H7 (cell line): ENCODE measurements around the gene ZNF214. TPM values are rescaled to one million over a fixed set of nuclear protein-coding genes. Genes with fewer than 3 reads are reported as not detected.

ENCODE experiments used
- total RNA-seq: library from RNA; depleted of rRNA; stranded (reverse); fragments of >200 nt; shearing (Covaris generic); gene quantifications from 2 replicates; pipeline ENCODE4 v1.2.3, GENCODE V29; 2014; rRNA removed

ZNF214 gene
- total RNA-seq, 1 experiment from 2014 or later: 1.6 TPM

Other genes starting within 250 kb of the ZNF214 start
- gene OR2AG2, start 248.4 kb downstream of the ZNF214 start, total RNA-seq: 0.07 TPM in 2 replicates
- not detected in 2 replicates for gene OR2AG1, start 237.3 kb downstream of the ZNF214 start, total RNA-seq
- gene OR6A2, start 220.7 kb downstream of the ZNF214 start, total RNA-seq: 0.04 and 0.07 TPM in 2 replicates
- gene OR10A5, start 174.7 kb downstream of the ZNF214 start, total RNA-seq: not detected in 2 replicates
- gene OR10A2, start 157.3 kb downstream of the ZNF214 start, total RNA-seq: not detected in 2 replicates
- not detected in 2 replicates for gene OR10A4, start 143.7 kb downstream of the ZNF214 start, total RNA-seq
- 0.42 TPM in 1 of 2 replicates, not detected in the other for gene OR2D2, start 127.8 kb downstream of the ZNF214 start, total RNA-seq
- gene OR2D3, start 99.3 kb downstream of the ZNF214 start, total RNA-seq: not detected in 2 replicates
- 7.1 and 11.8 TPM in 2 replicates for gene ZNF215, start 93.9 kb downstream of the ZNF214 start, total RNA-seq
- gene NLRP14, start 133 bp upstream of the ZNF214 start, total RNA-seq: 0.07 and 0.11 TPM in 2 replicates
- not detected in 2 replicates for gene RBMXL2, start 68.7 kb upstream of the ZNF214 start, total RNA-seq
- gene SYT9, start 231.6 kb upstream of the ZNF214 start, total RNA-seq: 0.67 and 1.3 TPM in 2 replicates